OCI-LY7 (cell line): ENCODE data around the gene IL36B.

ENCODE experiments used
- EZH2phosphoT487 ChIP-seq: fragments of 200-600 bp; sonication (generic); IDR thresholded peaks from 2 replicates; pipeline ENCODE4 v1.6.1; 2018; ENCODE audit warnings: low read depth, borderline replicate concordance, mild to moderate bottlenecking, mixed run types, antibody characterized with exemption, low read length, moderate library complexity, mixed read lengths
- TF ChIP-seq, protein P1 (sequence below): fragments of 200-600 bp; sonication (generic); conservative IDR thresholded peaks from 2 replicates; pipeline ENCODE4 v1.5.1; 2014; ENCODE audit warnings: mild to moderate bottlenecking, antibody characterized with exemption, low read length, moderate library complexity, mixed read lengths

DNA sequence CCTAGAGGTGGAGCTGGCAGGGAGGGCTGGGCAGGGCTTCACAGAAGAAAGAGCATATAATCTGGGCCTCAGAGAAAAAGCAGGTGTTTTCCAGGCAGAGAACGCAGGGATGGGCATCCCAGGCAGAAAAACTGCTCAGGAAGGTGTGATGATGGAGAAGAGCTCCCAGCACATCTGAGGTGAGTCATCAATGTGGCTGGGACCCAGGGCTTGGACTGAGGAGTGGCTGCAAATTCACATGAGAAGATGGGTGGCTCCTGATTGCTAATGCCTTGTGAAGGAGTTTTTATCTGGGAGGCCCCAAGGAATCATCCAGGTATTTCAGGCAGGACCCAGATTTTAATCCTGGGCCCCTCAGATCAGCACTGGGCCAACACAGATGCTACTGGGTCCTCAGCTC is 25.3 kb upstream of the IL36B start:
- TF ChIP-seq, protein P1, sequence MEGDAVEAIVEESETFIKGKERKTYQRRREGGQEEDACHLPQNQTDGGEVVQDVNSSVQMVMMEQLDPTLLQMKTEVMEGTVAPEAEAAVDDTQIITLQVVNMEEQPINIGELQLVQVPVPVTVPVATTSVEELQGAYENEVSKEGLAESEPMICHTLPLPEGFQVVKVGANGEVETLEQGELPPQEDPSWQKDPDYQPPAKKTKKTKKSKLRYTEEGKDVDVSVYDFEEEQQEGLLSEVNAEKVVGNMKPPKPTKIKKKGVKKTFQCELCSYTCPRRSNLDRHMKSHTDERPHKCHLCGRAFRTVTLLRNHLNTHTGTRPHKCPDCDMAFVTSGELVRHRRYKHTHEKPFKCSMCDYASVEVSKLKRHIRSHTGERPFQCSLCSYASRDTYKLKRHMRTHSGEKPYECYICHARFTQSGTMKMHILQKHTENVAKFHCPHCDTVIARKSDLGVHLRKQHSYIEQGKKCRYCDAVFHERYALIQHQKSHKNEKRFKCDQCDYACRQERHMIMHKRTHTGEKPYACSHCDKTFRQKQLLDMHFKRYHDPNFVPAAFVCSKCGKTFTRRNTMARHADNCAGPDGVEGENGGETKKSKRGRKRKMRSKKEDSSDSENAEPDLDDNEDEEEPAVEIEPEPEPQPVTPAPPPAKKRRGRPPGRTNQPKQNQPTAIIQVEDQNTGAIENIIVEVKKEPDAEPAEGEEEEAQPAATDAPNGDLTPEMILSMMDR, result no peak
- TF ChIP-seq EZH2phosphoT487, result no peak
